Activated effector memory CD4-positive, alpha-beta T cell treated with anti-CD3 and anti-CD28 coated beads, Interleukin-2, amount 50 U/mL, for 16 hours (primary cell): Measurements from ENCODE around the gene GEN1.
A peak's percentile ranks its signal among the peaks of the same experiment; 100 is the strongest.

ENCODE experiments used
- DNase-seq: peaks from one replicate; pipeline ENCODE4 v3.0.0-alpha.2; 2020

The GEN1 gene

GRCh38 chr2:17830053-17831034 lies 76.4 kb downstream of the GEN1 start:
- DNase-seq, result peak; percentile 69

- DNase-seq, result no peak
Measured at GRCh38 chr2:17835516-17835915, 81.6 kb downstream of the GEN1 start.
